KOPT-K1 (cell line): ENCODE results near the gene BHLHE23.

Source experiments
- H3K27ac ChIP-seq: fragments of 200-600 bp; sonication (generic); 2 replicates; pipeline ENCODE4 v1.5.1; 2016; ENCODE audit warnings: antibody characterized with exemption, mild to moderate bottlenecking, low read depth, low read length; ENCODE audit not compliant: poor library complexity, severe bottlenecking
- H3K36me3 ChIP-seq: fragments of 200-600 bp; sonication (generic); 2 replicates; pipeline ENCODE4 v1.5.1; 2017; ENCODE audit warnings: antibody characterized with exemption, mild to moderate bottlenecking, low read length, moderate library complexity; ENCODE audit not compliant: insufficient read depth
- H3K9me3 ChIP-seq: fragments of 200-600 bp; sonication (generic); 2 replicates; pipeline ENCODE4 v1.5.1; 2017; ENCODE audit warnings: antibody characterized with exemption, low read length, mild to moderate bottlenecking; ENCODE audit not compliant: insufficient read depth, poor library complexity, severe bottlenecking

The BHLHE23 gene

GRCh38 chr20:62971950-62972844 lies 34.6 kb downstream of the BHLHE23 start:
- Histone ChIP-seq H3K27ac (no peak overlapping the region), H3K9me3 (no peaks in the 10 kb centered on the region), H3K36me3 (no peaks in the 10 kb centered on the region)

- Histone ChIP-seq H3K36me3 (no peaks in the 10 kb centered on the region), H3K9me3 (no peaks in the 10 kb centered on the region), H3K27ac (no peak overlapping the region)
Measured at GRCh38 chr20:62971211-62971949, 35.4 kb downstream of the BHLHE23 start.

GRCh38 chr20:62970307-62971210 lies 36.2 kb downstream of the BHLHE23 start:
- H3K36me3 ChIP-seq = no peaks in the 10 kb centered on the region
- no peak overlapping the region for H3K27ac ChIP-seq
- H3K9me3 ChIP-seq = no peaks in the 10 kb centered on the region

GRCh38 chr20:62969939-62970306 lies 36.8 kb downstream of the BHLHE23 start:
- Histone ChIP-seq H3K9me3 (no peaks in the 10 kb centered on the region), H3K36me3 (no peaks in the 10 kb centered on the region)

GRCh38 chr20:62969179-62969760 lies 37.5 kb downstream of the BHLHE23 start:
- Histone ChIP-seq H3K27ac (no peak overlapping the region), H3K9me3 (no peaks in the 10 kb centered on the region), H3K36me3 (no peaks in the 10 kb centered on the region)

More at GRCh38 chr20:62969939-62970306, 36.8 kb downstream of the BHLHE23 start:
- H3K27ac ChIP-seq = no peak overlapping the region

- Histone ChIP-seq H3K27ac (no peak overlapping the region), H3K9me3 (no peaks in the 10 kb centered on the region), H3K36me3 (no peaks in the 10 kb centered on the region)
Measured at GRCh38 chr20:62968378-62969178, 38.2 kb downstream of the BHLHE23 start.

GRCh38 chr20:62967628-62968351 lies 39.0 kb downstream of the BHLHE23 start:
- Histone ChIP-seq H3K9me3 (no peaks in the 10 kb centered on the region), H3K36me3 (no peaks in the 10 kb centered on the region), H3K27ac (no peak overlapping the region)

GRCh38 chr20:62967149-62967501 lies 39.6 kb downstream of the BHLHE23 start:
- no peak overlapping the region for H3K27ac ChIP-seq
- no peaks in the 10 kb centered on the region for H3K36me3 ChIP-seq
- H3K9me3 ChIP-seq = no peaks in the 10 kb centered on the region

- H3K27ac ChIP-seq = no peak overlapping the region
- H3K36me3 ChIP-seq = no peaks in the 10 kb centered on the region
- no peaks in the 10 kb centered on the region for H3K9me3 ChIP-seq
Measured at GRCh38 chr20:62966212-62967148, 40.3 kb downstream of the BHLHE23 start.

- Histone ChIP-seq H3K9me3 (no peaks in the 10 kb centered on the region), H3K36me3 (no peaks in the 10 kb centered on the region), H3K27ac (no peak overlapping the region)
Measured at GRCh38 chr20:62965363-62965771, 41.4 kb downstream of the BHLHE23 start.

- Histone ChIP-seq H3K9me3 (no peaks in the 10 kb centered on the region), H3K27ac (no peak overlapping the region), H3K36me3 (no peaks in the 10 kb centered on the region)
Measured at GRCh38 chr20:62964700-62965099, 42.1 kb downstream of the BHLHE23 start.

GRCh38 chr20:62963614-62964397 lies 43.0 kb downstream of the BHLHE23 start:
- Histone ChIP-seq H3K9me3 (no peaks in the 10 kb centered on the region), H3K27ac (no peak overlapping the region), H3K36me3 (no peaks in the 10 kb centered on the region)
